HAP-1 (cell line): ENCODE measurements around the gene HS3ST3A1.

Source experiments
- DNase-seq, 2 experiments: peaks; one replicate each; pipeline ENCODE4 v3.0.0-alpha.2; 2016 to 2020; ENCODE audit warnings: low spot score in 2 of 2
- H3K27me3 ChIP-seq: fragments of 250-450 bp; sonication (Bioruptor Pico); 2 replicates; pipeline ENCODE4 v1.5.1; 2020; ENCODE audit warnings: low read depth, mild to moderate bottlenecking, moderate library complexity
- H3K36me3 ChIP-seq: fragments of 250-450 bp; sonication (Bioruptor Pico); replicated peaks from 2 replicates; pipeline ENCODE4 v1.5.1; 2020; ENCODE audit warnings: mild to moderate bottlenecking
- H3K4me1 ChIP-seq: fragments of 250-450 bp; sonication (Bioruptor Pico); 2 replicates; pipeline ENCODE4 v1.5.1; 2020; ENCODE audit warnings: mild to moderate bottlenecking
- H3K4me3 ChIP-seq: fragments of 250-450 bp; sonication (Bioruptor Pico); 2 replicates; pipeline ENCODE4 v1.5.1; 2020; ENCODE audit warnings: mild to moderate bottlenecking, moderate library complexity
- H3K9me3 ChIP-seq: fragments of 250-450 bp; sonication (Bioruptor Pico); 2 replicates; pipeline ENCODE4 v1.5.1; 2020; ENCODE audit warnings: mild to moderate bottlenecking, moderate library complexity
- in situ Hi-C: fragments of 300-500 bp; cut with MboI; formaldehyde crosslinking; loops from 3 replicates; pipeline ENCODE4 v1.14.3; 2020; ENCODE audit warnings: low sequenced_read_pairs, inconsistent platforms, mixed read lengths

HS3ST3A1 gene

DNA sequence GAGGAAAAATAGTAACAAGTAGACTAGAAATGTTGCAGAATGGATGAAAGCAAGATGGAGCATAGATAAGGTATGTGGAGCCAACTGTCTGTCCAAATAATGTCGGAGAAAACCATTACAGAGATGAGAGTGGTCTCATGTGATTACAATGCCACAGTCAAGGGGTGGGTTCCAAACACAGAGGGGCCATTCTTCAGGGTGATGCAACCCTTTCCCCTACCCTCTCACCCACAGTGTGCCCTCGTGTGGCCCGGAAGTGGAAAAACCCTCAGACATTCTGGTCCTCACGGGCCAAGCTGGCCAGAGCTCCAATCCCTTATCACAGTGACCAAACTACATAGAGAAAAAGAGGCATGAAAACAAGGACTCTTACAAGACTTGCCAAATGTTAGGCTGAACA lies 17.7 kb upstream of the HS3ST3A1 start:
- no peak for DNase-seq
- Histone ChIP-seq H3K36me3 (no peaks in the 10 kb centered on the region), H3K4me1 (no peaks in the 10 kb centered on the region), H3K9me3 (no peaks in the 10 kb centered on the region), H3K27me3 (no peaks in the 10 kb centered on the region), H3K4me3 (no peak overlapping the region)
- in situ Hi-C loops: no loop called here

GRCh38 chr17:13616031-13616430 lies 14.3 kb upstream of the HS3ST3A1 start:
- no peak overlapping the region for H3K4me3 ChIP-seq
- no peak for DNase-seq
- no peaks in the 10 kb centered on the region for H3K36me3 ChIP-seq
- no peaks in the 10 kb centered on the region for H3K9me3 ChIP-seq
- no peaks in the 10 kb centered on the region for H3K4me1 ChIP-seq
- H3K27me3 ChIP-seq: no peaks in the 10 kb centered on the region
- in situ Hi-C loops: no loop called here

- DNase-seq: no peak
- in situ Hi-C loops: no loop called here
These were observed 8.2 kb upstream of the HS3ST3A1 start for GRCh38 chr17:13609941-13610340.

DNA sequence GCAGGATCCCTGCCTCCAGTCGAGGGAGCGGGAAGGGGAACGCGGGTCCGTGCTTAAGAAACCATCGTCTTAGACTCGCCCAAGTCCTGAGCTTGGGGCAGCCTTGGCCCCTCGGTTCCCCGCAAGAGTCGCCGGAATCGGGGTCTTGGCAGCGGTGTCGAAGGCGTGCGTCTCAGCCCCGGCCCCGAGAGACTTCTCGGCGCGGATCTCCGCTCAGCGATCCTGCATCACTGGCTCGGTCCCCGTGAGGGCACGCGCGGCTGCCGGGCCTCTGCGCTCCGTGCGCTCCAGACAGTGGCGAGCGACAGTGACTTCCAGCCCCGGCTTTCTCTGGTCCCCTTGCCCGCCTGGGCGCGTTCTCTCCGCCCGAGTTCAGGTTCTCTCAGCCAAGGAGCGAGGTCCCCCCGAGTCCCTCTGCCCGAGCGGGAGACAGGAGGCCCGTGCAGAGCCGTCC lies 380 bp downstream of the HS3ST3A1 start:
- 0 out of 2 replicates have a peak, but pooled peaks cover 2% of the 10 kb centered on the region for H3K27me3 ChIP-seq
- H3K4me1 ChIP-seq: no peaks in the 10 kb centered on the region
- in situ Hi-C loops: no loop called here
- H3K4me3 ChIP-seq: no peak overlapping the region
- no peak for DNase-seq
- H3K9me3 ChIP-seq: no peaks in the 10 kb centered on the region
- no peaks in the 10 kb centered on the region for H3K36me3 ChIP-seq

More at GRCh38 chr17:13609941-13610340, 8.2 kb upstream of the HS3ST3A1 start:
- H3K27me3 ChIP-seq: no peaks in the 10 kb centered on the region
- no peaks in the 10 kb centered on the region for H3K9me3 ChIP-seq
- no peaks in the 10 kb centered on the region for H3K4me1 ChIP-seq
- no peak overlapping the region for H3K4me3 ChIP-seq
- no peaks in the 10 kb centered on the region for H3K36me3 ChIP-seq

DNA sequence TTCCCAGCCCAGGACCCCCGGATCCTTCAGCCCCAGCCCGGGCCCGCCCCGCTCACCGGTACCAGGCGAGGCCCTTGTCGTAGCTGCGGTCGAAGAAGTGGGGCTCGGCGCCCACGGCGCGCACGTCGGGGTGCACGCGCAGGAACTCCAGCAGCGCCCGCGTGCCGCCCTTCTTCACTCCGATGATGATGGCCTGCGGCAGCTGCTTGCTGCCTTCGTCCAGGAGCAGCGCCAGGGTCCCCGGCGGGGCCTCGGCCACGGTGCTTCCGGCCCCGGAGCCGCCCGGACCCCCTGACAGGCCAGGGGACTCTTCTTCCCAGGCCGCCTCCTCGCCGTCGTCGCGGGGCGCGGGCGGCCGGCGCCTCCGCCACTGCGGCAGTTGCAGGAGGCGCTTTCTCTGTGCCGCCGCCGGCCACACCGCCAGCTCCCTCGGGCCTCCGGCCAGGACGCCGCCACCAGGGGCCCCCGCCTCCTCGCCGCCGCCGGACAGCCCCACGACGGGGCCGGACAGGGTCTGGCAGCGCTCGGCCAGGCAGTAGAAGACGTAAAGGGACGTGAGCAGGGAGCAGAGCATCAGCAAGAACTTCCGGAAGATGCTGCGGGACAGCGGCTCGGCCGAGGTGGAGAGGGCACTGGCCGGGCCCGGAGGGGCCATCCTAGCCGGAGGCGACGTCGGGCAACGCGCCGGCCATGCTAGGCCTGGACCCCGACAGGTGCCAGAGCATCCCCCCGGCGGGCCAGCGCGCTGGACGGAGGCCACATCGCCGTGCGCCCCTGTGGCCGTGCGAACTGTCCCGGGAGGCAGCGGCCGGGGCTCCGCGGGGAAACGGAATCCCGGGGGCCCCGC lies 1.0 kb downstream of the HS3ST3A1 start:
- Histone ChIP-seq H3K9me3 (no peaks in the 10 kb centered on the region), H3K4me3 (no peak overlapping the region), H3K27me3 (0 out of 2 replicates have a peak, but pooled peaks cover 2% of the 10 kb centered on the region), H3K4me1 (no peaks in the 10 kb centered on the region), H3K36me3 (no peaks in the 10 kb centered on the region)
- no peak for DNase-seq
- in situ Hi-C loops: no loop called here

DNA sequence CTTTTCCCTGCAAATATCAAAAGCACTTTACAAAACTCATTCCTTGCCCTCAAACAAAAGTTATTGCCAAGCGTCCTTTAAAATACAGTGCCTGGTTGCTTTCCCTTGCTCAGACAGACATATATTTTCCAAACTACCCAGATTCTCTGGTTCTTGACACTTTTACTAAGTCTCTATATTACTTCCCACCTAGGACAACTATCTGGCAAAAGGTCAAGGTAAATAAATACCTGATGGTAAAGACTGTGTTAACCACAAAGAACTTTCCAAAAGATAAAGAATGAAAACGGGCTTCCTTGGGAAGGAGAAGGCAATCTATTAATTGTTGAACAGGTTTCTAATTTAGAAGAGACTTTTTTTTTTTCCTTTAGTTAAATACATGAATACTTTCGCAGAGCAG lies 1.9 kb downstream of the HS3ST3A1 start:
- H3K27me3 ChIP-seq: 0 out of 2 replicates have a peak, but pooled peaks cover 2% of the 10 kb centered on the region
- no peak overlapping the region for H3K4me3 ChIP-seq
- no peaks in the 10 kb centered on the region for H3K9me3 ChIP-seq
- in situ Hi-C loops: loop anchor here (10.0 kb wide), 2 partner anchors 715 to 1325 kb away; no protein-coding TSS in a partner anchor
- DNase-seq: no peak
- H3K4me1 ChIP-seq: no peaks in the 10 kb centered on the region; the same call in 1 of the 2 replicates
- no peaks in the 10 kb centered on the region for H3K36me3 ChIP-seq

- DNase-seq: no peak
- in situ Hi-C loops: loop anchor here (10.0 kb wide), 2 partner anchors 716 to 1326 kb away; no protein-coding TSS in a partner anchor
- Histone ChIP-seq H3K27me3 (0 out of 2 replicates have a peak, but pooled peaks cover 2% of the 10 kb centered on the region), H3K4me3 (no peak overlapping the region), H3K36me3 (no peaks in the 10 kb centered on the region), H3K4me1 (no peaks in the 10 kb centered on the region; the same call in 1 of the 2 replicates), H3K9me3 (no peaks in the 10 kb centered on the region)
These were observed 2.6 kb downstream of the HS3ST3A1 start for GRCh38 chr17:13599168-13599577.

- no peaks in the 10 kb centered on the region for H3K9me3 ChIP-seq
- in situ Hi-C loops: loop anchor here (10.0 kb wide), 2 partner anchors 716 to 1326 kb away; no protein-coding TSS in a partner anchor
- 0 out of 2 replicates have a peak, but pooled peaks cover 2% of the 10 kb centered on the region for H3K27me3 ChIP-seq
- no peak overlapping the region for H3K4me3 ChIP-seq
- no peaks in the 10 kb centered on the region for H3K36me3 ChIP-seq
- no peaks in the 10 kb centered on the region; the same call in 1 of the 2 replicates for H3K4me1 ChIP-seq
- DNase-seq: no peak
These were observed 3.2 kb downstream of the HS3ST3A1 start for GRCh38 chr17:13598353-13599167.

- H3K36me3 ChIP-seq: no peaks in the 10 kb centered on the region
- DNase-seq: peak in 1 of 2 experiments; percentile 14
- H3K9me3 ChIP-seq: no peaks in the 10 kb centered on the region
- H3K27me3 ChIP-seq: 0 out of 2 replicates have a peak, but pooled peaks cover 2% of the 10 kb centered on the region
- no peaks in the 10 kb centered on the region; the same call in 1 of the 2 replicates for H3K4me1 ChIP-seq
- in situ Hi-C loops: loop anchor here (10.0 kb wide), 2 partner anchors 717 to 1327 kb away; no protein-coding TSS in a partner anchor
- H3K4me3 ChIP-seq: no peak overlapping the region
These were observed 3.9 kb downstream of the HS3ST3A1 start for GRCh38 chr17:13597723-13598347.

DNA sequence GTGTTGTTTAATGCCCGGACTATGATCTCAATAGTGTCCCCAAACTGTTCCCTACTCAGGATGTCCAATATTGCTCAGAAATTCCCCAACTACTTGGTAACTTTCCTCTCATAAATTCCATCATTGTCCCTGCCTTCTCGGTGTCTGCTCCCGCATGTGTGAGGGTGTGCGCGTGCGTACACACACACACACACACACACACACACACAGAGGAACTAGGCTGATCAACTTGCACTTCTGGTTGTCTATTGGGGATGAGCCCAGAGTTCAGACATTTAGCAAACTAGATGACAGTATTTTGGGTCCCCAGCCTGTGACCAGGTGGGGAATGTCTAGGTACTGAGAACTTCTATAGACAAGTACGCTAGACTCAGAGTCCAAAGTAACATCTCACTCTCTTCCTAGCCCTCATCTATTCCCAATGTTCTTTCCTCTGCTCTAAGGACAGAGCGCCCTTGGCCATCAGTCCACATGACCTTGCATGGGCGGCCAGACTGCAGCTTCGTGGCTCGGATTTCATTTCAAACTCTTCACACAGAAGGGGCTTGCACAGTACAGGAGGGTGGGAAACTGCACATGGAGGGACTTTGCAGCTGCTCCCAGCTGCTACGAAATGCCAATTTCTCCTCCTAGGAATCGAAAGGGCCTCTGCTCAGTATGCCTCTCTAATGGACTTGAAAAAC lies 5.3 kb downstream of the HS3ST3A1 start:
- in situ Hi-C loops: loop anchor here (10.0 kb wide), 2 partner anchors 718 to 1328 kb away; no protein-coding TSS in a partner anchor
- no peak overlapping the region for H3K4me3 ChIP-seq

DNA sequence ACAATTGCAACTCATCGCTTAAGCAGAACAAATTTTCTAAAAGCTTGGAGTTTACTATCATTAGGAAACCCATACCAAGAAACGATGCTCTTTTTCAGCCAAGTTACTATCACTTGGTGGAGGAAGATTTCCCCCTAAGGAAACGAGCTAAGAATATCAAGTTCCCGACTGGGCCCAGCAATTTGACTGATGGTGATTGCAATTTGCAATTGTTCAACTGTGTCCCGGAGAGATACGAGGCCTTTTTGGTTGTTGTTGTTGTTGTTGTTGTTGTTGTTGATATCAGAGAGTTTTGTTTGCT lies 6.2 kb downstream of the HS3ST3A1 start:
- H3K9me3 ChIP-seq: no peaks in the 10 kb centered on the region
- H3K36me3 ChIP-seq: no peaks in the 10 kb centered on the region
- in situ Hi-C loops: loop anchor here (10.0 kb wide), 2 partner anchors 719 to 1329 kb away; no protein-coding TSS in a partner anchor
- no peak overlapping the region for H3K4me3 ChIP-seq
- H3K4me1 ChIP-seq: no peaks in the 10 kb centered on the region; the same call in 1 of the 2 replicates
- H3K27me3 ChIP-seq: no peaks in the 10 kb centered on the region
- no peak for DNase-seq

More for the DNA sequence above, 5.3 kb downstream of the HS3ST3A1 start:
- Histone ChIP-seq H3K36me3 (no peaks in the 10 kb centered on the region), H3K27me3 (0 out of 2 replicates have a peak, but pooled peaks cover 2% of the 10 kb centered on the region), H3K9me3 (no peaks in the 10 kb centered on the region), H3K4me1 (no peaks in the 10 kb centered on the region; the same call in 1 of the 2 replicates)
- no peak for DNase-seq

- peak; percentile 33 to 79 for DNase-seq
- H3K36me3 ChIP-seq: no peaks in the 10 kb centered on the region
- no peaks in the 10 kb centered on the region; the same call in 1 of the 2 replicates for H3K4me1 ChIP-seq
- H3K4me3 ChIP-seq: no peak overlapping the region
- in situ Hi-C loops: loop anchor here (10.0 kb wide), 2 partner anchors 720 to 1330 kb away; no protein-coding TSS in a partner anchor
- no peaks in the 10 kb centered on the region for H3K9me3 ChIP-seq
- H3K27me3 ChIP-seq: no peaks in the 10 kb centered on the region
These were observed 6.7 kb downstream of the HS3ST3A1 start for GRCh38 chr17:13594762-13595598.
